GM12878 (cell line): ENCODE data around the gene MRPL22. TPM values are rescaled to one million over a fixed set of nuclear protein-coding genes. Genes with fewer than 3 reads are reported as not detected.

Experiments
- ATAC-seq: fragments of 200-7000 bp; cut with Tn5 transposase; 3 replicates; pipeline ENCODE4 v1.9.1; 2020; ENCODE audit warnings: mild to moderate bottlenecking, moderate library complexity
- BruUV-seq: library from RNA; stranded (reverse); fragments of 400-500 nt; replicated peaks from 2 replicates; lab custom pipeline; 2021; lab: Mats Ljungman, UMichigan
- CTCF ChIA-PET: fragments of 300-600 bp; sonication (Branson Sonifier 250); formaldehyde crosslinking; extraction: SDS; loops from one replicate; lab custom pipeline; 2021; ENCODE audit warnings: inconsistent platforms; lab: Yijun Ruan, JAX
- POLR2A ChIA-PET: fragments of 350-600 bp; formaldehyde crosslinking; extraction: SDS; loops from one replicate; lab custom pipeline; 2021; ENCODE audit warnings: inconsistent platforms; lab: Charles Lee
- RAD21 ChIA-PET: fragments of 300-600 bp; sonication (Branson Sonifier 250); formaldehyde crosslinking; loops from one replicate; lab custom pipeline; 2023; ENCODE audit warnings: antibody characterized with exemption; ENCODE audit not compliant: unreplicated experiment; lab: Charles Lee
- SMC1A ChIA-PET: fragments of 300-600 bp; sonication (Branson Sonifier 250); formaldehyde crosslinking; loops from one replicate; lab custom pipeline; 2023; ENCODE audit not compliant: unreplicated experiment, uncharacterized antibody; lab: Charles Lee
- DNase-seq: peaks from one replicate; pipeline ENCODE4 v3.0.0-alpha.2; 2011; ENCODE audit warnings: low read depth, low spot score
- FAIRE-seq: peaks from 3 replicates; lab custom pipeline; 2011; peaks lifted over from hg19 to GRCh38; lab: Jason Lieb, UNC
- H2AFZ ChIP-seq: 2 replicates; pipeline ENCODE4 v1.6.0; 2011; ENCODE audit warnings: low read depth, low read length, control low read depth; ENCODE audit not compliant: control insufficient read depth
- H3K27ac ChIP-seq: 2 replicates; pipeline ENCODE4 v1.5.1; 2011; ENCODE audit warnings: control low read depth; ENCODE audit not compliant: control insufficient read depth, insufficient read depth
- H3K27me3 ChIP-seq, 2 experiments: replicated peaks in 1 of 2; 2 replicates each; pipeline versions ENCODE4 v1.6.0 to v1.6.1; 2011; ENCODE audit warnings: low read length in 1 of 2; ENCODE audit not compliant: control insufficient read depth in 2 of 2, insufficient read depth in 2 of 2
- H3K36me3 ChIP-seq, 2 experiments: 2 replicates each; pipeline ENCODE4 v1.5.1; 2011; ENCODE audit warnings: low read length in 1 of 2; ENCODE audit not compliant: control insufficient read depth in 2 of 2, insufficient read depth in 2 of 2
- H3K4me1 ChIP-seq: 2 replicates; pipeline ENCODE4 v1.6.1; 2011; ENCODE audit warnings: mild to moderate bottlenecking, low read length, moderate library complexity, mixed read lengths; ENCODE audit not compliant: control insufficient read depth, insufficient read depth
- H3K4me2 ChIP-seq: 2 replicates; pipeline ENCODE4 v1.6.0; 2011; ENCODE audit warnings: control low read depth; ENCODE audit not compliant: control insufficient read depth, insufficient read depth
- H3K4me3 ChIP-seq: fragments of 200-600 bp; sonication (generic); 2 replicates; pipeline ENCODE4 v1.5.1; 2016
- H3K79me2 ChIP-seq: 2 replicates; pipeline ENCODE4 v1.6.0; 2011; ENCODE audit warnings: low read length; ENCODE audit not compliant: control insufficient read depth, insufficient read depth
- H3K9ac ChIP-seq: 2 replicates; pipeline ENCODE4 v1.8.0; 2011; ENCODE audit warnings: low read length, control low read depth, mixed read lengths; ENCODE audit not compliant: control insufficient read depth, insufficient read depth
- H3K9me3 ChIP-seq: replicated peaks from 3 replicates; pipeline ENCODE4 v1.5.1; 2011; ENCODE audit warnings: mild to moderate bottlenecking, low read length; ENCODE audit not compliant: control insufficient read depth, insufficient read depth
- H4K20me1 ChIP-seq: 2 replicates; pipeline ENCODE4 v1.6.0; 2011; ENCODE audit not compliant: control insufficient read depth, insufficient read depth
- CEBPB ChIP-seq, 2 experiments: fragments of 150-350 bp in 1 of 2; IDR thresholded peaks; 2 replicates each; pipeline ENCODE4 v1.6.1; 2012 to 2014; ENCODE audit warnings: low read depth in 2 of 2, low read length in 2 of 2, borderline replicate concordance in 1 of 2, inconsistent platforms in 1 of 2
- CHD2 ChIP-seq: IDR thresholded peaks from 2 replicates; pipeline ENCODE4 v1.6.1; 2011; ENCODE audit warnings: low read depth, low read length, improper control_type of control experiment, borderline replicate concordance
- SPI1 ChIP-seq: IDR thresholded peaks from 2 replicates; pipeline ENCODE4 v1.6.1; 2011; ENCODE audit warnings: low read depth, mild to moderate bottlenecking, low read length, moderate library complexity, borderline replicate concordance; ENCODE audit not compliant: insufficient read depth
- in situ Hi-C: fragments of 300-500 bp; cut with MboI; formaldehyde crosslinking; loops from 9 replicates; pipeline ENCODE4 v1.14.3; 2018; ENCODE audit warnings: mixed read lengths
- intact Hi-C: fragments of 100-400 bp; cut with micrococcal nuclease; formaldehyde crosslinking; loops from one replicate; pipeline ENCODE4 v1.14.2; 2022; ENCODE audit not compliant: unreplicated experiment
- polyA plus RNA-seq, 11 experiments: library from polyadenylated mRNA; depleted of rRNA in 4 of 11; unstranded in 6 of 11; stranded (reverse) in 5 of 11; fragments of >200 nt; fragmentation: Nextera tagmentation in 4 of 11; fragmentation: Illumina TruSeq in 1 of 11; extraction: Ambion mirVana in 4 of 11; extraction: Trizol in 1 of 11; gene quantifications; 1 replicate in 1 of 11; 2 replicates in 10 of 11; pipeline versions ENCODE4 v1.2.1 to v1.2.3, GENCODE V29; 2011 to 2016; ENCODE audit warnings: inconsistent platforms in 2 of 11, missing spikeins in 2 of 11, low read depth in 1 of 11
- total RNA-seq, 4 experiments: library from RNA; depleted of rRNA in 3 of 4; stranded (reverse); fragments of >200 nt in 3 of 4; fragmentation: Illumina TruSeq in 1 of 4; extraction: Trizol in 1 of 4; gene quantifications; 2 replicates each; pipeline versions ENCODE4 v1.2.1 to v1.2.3, GENCODE V29; 2013 to 2021
- TF ChIP-seq, protein P1 (sequence below): fragments of 150-350 bp; IDR thresholded peaks from 2 replicates; pipeline ENCODE4 v1.6.1; 2014; ENCODE audit warnings: mild to moderate bottlenecking, low read depth, low read length
- TF ChIP-seq, protein P2 (sequence below): fragments of 450-650 bp; IDR thresholded peaks from 2 replicates; pipeline ENCODE4 v1.6.1; 2017; ENCODE audit warnings: mild to moderate bottlenecking

The MRPL22 gene
- total and polyA plus RNA-seq, 10 of the 15 experiments (the other 5 are each of a cell fraction or from before 2014, with no cell fraction given): 29.7 to 318 (median 93.4) TPM

DNA sequence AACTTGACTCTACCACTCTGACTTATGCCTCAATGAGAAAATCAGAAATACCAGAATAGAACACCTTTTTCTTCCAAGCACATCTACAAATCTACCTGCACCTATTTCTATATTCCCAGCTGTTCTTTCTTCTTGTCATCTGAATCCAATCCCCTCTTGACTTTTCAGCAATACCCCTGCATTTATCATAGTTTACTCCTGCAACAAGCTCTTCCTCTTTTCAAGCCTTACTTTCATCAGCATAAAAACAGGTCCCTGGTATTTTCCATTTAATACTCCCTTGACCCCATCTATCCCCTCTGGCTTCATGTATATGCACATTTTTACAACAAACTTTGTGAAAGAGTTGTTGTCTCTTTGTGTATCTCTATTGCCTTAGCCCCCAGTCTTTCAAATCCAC lies 6.0 kb upstream of the MRPL22 start:
- ChIA-PET RAD21 (no interaction called here), SMC1A (interaction anchor here (1.0 kb wide), 1 partner anchor 58 kb away, joined by 3 read pairs; no protein-coding TSS in a partner anchor), CTCF (no interaction called here), POLR2A (no interaction called here)
- in situ Hi-C loops (no loop called here), intact Hi-C loops (loop anchor here (10.0 kb wide), 1 partner anchor 490 kb away; the partner anchor contains the start of gene SAP30L)
- no peak for FAIRE-seq
- no peaks in the 10 kb centered on the region for H3K9me3 ChIP-seq
- peaks cover 0 to 17% of the 10 kb centered on the region in 2 experiments; a peak in 1 of 4 replicates for H3K36me3 ChIP-seq
- no TSS peak for BruUV-seq
- H3K4me1 ChIP-seq: peaks cover 6% of the 10 kb centered on the region
- no peak overlapping the region; the same call in 1 of the 2 replicates for H3K9ac ChIP-seq
- H3K27ac ChIP-seq: no peak overlapping the region; the same call in 1 of the 2 replicates
- H4K20me1 ChIP-seq: no peaks in the 10 kb centered on the region
- peaks cover 25% of the 10 kb centered on the region for H3K79me2 ChIP-seq
- no peak overlapping the region for H3K4me2 ChIP-seq
- H2AFZ ChIP-seq: no peak overlapping the region
- no peak for DNase-seq
- no peaks in the 10 kb centered on the region for H3K27me3 ChIP-seq
- H3K4me3 ChIP-seq: peak overlapping the region; percentile 26; the same call in 1 of the 2 replicates
- TF ChIP-seq, protein P1, sequence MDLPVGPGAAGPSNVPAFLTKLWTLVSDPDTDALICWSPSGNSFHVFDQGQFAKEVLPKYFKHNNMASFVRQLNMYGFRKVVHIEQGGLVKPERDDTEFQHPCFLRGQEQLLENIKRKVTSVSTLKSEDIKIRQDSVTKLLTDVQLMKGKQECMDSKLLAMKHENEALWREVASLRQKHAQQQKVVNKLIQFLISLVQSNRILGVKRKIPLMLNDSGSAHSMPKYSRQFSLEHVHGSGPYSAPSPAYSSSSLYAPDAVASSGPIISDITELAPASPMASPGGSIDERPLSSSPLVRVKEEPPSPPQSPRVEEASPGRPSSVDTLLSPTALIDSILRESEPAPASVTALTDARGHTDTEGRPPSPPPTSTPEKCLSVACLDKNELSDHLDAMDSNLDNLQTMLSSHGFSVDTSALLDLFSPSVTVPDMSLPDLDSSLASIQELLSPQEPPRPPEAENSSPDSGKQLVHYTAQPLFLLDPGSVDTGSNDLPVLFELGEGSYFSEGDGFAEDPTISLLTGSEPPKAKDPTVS: no peak
- TF ChIP-seq SPI1 (peak; percentile 26; the same call in 1 of the 2 replicates), CEBPB (IDR thresholded peaks at IDR 0.05; ENCODE audit: borderline replicate concordance in 1 of 2, low read depth in 2 of 2, low read length in 2 of 2) (no peak), CHD2 (no peak)
- TF ChIP-seq, protein P2, sequence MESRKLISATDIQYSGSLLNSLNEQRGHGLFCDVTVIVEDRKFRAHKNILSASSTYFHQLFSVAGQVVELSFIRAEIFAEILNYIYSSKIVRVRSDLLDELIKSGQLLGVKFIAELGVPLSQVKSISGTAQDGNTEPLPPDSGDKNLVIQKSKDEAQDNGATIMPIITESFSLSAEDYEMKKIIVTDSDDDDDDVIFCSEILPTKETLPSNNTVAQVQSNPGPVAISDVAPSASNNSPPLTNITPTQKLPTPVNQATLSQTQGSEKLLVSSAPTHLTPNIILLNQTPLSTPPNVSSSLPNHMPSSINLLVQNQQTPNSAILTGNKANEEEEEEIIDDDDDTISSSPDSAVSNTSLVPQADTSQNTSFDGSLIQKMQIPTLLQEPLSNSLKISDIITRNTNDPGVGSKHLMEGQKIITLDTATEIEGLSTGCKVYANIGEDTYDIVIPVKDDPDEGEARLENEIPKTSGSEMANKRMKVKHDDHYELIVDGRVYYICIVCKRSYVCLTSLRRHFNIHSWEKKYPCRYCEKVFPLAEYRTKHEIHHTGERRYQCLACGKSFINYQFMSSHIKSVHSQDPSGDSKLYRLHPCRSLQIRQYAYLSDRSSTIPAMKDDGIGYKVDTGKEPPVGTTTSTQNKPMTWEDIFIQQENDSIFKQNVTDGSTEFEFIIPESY: no peak
- no peak for ATAC-seq
